IPS-NIHi11 (cell line): ENCODE results near the gene SAPCD2.

Experiments used
- DNase-seq: peaks from one replicate; pipeline ENCODE4 v3.0.0; 2012; ENCODE audit warnings: mixed read lengths, low spot score

The SAPCD2 gene

GRCh38 chr9:137107312-137107921 lies 37.1 kb upstream of the SAPCD2 start:
- no peak for DNase-seq

GRCh38 chr9:137106662-137107250 lies 36.4 kb upstream of the SAPCD2 start:
- DNase-seq = no peak

DNA sequence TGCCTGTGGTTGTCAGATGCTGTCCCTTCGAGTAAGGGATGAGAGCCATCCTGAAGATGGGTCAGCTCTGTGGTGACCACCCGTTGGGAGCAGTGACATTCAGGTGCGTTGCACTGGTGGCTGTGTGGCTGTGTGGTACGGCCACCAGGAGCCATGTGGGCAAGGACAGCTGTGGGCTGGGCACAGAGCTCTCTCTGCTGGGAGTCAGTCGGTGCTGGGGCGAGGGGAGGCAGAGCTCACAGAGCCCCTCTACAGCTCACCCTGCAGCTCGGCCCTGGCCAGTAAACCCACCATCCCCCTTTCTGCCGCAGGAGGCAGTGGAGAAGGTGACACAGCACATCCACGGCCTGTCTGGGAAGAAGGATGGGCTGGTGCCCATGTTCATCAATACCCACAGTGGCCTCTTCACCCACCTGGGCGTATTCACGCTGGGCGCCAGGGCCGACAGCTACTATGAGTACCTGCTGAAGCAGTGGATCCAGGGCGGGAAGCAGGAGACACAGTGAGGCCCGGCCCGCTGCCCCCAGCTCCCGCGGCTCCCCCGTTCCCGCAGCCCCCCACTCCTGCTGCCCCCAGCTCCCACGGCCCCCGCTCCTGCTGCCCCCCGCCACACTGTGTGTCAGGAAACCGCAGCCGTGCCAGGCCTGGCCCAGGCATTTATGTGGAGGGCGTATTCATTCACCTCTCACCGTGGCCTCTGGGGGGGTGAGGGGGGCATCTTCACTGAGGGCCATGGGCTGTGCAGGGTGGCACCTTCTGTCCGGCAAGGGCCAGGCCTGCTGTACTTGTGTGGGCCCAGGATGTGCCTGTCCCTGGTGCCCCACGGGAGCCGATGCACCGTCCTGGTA lies 35.7 kb upstream of the SAPCD2 start:
- no peak for DNase-seq

DNA sequence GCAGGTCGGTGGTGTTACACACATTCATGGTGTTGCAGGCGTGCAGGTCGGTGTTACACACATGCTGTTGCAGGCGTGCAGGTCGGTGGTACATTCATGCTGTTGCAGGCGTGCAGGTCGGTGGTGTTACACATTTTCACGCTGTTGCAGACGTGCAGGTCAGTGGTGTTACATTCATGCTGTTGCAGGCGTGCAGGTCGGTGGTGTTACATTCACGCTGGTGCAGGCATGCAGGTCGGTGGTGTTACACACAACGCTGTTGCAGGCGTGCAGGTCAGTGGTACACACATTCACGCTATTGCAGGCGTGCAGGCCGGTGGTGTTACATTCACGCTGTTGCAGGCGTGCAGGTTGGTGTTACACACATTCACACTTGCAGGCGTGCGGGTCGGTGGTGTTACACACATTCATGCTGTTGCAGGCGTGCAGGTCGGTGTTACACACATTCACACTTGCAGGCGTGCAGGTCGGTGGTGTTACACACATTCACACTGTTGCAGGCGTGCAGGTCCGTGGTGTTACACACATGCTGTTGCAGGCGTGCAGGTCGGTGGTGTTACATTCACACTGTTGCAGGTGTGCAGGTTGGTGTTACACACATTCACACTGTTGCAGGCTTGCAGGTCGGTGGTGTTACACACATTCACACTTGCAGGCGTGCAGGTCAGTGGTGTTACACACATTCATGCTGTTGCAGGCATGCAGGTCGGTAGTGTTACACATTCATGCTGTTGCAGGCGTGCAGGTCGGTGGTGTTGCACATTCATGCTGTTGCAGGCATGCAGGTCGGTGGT lies 33.0 kb upstream of the SAPCD2 start:
- no peak for DNase-seq

DNA sequence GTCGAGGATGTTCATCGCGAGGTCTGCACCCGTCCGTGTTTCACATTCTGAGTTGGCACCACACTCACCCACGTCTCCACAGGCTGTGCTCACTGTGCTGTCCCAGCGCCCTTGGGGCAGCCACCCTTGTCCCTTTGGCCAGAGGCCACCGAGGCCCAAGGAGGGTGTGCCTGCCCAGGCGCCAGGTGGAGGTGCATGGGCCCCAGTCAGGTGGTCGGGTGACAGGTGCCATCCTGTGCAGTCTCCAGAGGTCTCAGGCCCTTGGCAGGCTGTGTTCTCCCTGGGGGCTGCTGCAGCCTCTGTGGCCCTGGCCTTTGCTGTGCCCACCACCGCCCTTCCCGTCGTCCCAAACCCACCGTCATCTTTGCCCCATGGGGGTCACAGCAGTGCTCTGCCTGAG lies 28.9 kb upstream of the SAPCD2 start:
- DNase-seq = no peak

DNA sequence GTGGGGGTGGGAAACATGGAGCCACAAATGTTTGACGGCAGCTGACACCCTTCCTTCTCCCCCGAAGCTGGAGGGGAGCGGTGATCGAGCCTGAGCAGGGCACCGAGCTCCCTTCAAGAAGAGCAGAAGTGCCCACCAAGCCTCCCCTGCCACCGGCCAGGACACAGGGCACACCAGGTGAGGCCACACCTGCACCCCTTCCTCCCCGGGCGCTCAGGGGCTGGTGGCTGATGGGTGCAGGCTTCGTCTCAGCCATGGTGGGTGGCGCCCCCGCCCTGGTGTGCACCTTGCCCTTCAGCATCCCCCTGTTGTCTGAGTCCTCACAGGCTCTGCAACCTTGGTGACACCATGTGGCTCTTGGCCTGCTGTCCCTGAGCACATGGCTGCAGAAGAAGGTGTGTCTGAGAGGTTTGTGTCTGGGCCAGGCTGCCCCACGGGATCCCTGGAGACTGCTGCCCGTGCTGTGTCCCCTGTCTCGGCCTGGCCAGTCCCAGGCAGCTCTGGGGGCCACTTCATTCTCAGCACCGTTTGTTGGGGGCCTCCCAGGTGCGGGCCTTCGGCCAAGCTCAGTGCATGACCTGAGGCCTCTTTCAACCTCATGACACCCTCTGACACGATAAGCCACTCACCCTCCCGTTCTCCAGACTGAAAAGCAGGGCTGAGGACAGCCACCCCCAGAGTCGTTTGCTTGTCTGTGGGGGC lies 27.6 kb upstream of the SAPCD2 start:
- DNase-seq = no peak

GRCh38 chr9:137096785-137097546 lies 26.6 kb upstream of the SAPCD2 start:
- DNase-seq = no peak

- no peak for DNase-seq
These were observed 25.5 kb upstream of the SAPCD2 start for GRCh38 chr9:137095664-137096517.

DNA sequence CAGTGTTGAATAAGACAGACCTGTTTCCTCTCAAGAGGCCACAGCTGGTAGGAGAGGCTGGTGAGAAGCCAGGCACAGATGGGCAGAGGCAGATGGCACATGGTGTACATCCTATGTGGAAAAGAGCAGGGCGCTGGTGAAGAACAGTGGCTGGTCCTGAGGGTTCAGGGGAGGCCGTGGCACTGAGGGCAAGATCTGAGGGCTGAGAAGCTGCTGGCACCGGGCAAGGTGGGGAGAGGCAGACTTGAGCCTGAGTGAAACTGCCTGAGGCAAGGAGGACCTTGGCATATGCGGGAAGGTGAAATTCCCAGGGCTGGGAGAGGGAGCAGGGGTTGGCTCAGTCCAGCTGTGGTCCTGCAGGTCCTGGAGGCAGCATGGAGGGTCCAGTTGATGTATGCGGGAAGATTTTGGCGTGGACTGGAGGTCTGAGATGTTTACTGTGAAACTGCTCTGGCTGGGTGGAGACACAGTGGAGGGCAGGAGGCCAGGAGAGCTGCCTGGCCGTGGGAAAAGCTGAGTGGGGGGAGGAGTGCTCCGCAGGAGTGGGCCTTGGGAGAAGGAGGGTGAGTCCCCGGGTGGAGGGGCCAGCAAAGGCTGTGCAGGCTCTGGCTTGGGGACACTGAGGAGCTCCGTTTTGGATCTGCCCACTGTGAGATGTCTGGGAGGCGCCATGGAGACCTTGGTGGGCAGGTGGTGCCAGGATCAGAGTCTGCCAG lies 19.0 kb upstream of the SAPCD2 start:
- DNase-seq = no peak

- no peak for DNase-seq
These were observed 17.8 kb upstream of the SAPCD2 start for GRCh38 chr9:137088121-137088520.

- peak; percentile 34 for DNase-seq
These were observed 17.1 kb upstream of the SAPCD2 start for GRCh38 chr9:137087409-137087925.

- DNase-seq = peak; percentile 97
These were observed 16.4 kb upstream of the SAPCD2 start, which contains the start of gene MAN1B1 for GRCh38 chr9:137086531-137087408. TSS of gene MAN1B1 (plus strand) at chr9:137086985. CDS start at chr9:137087000, 15 bp downstream.

- no peak for DNase-seq
These were observed 15.7 kb upstream of the SAPCD2 start for GRCh38 chr9:137085920-137086530.

DNA sequence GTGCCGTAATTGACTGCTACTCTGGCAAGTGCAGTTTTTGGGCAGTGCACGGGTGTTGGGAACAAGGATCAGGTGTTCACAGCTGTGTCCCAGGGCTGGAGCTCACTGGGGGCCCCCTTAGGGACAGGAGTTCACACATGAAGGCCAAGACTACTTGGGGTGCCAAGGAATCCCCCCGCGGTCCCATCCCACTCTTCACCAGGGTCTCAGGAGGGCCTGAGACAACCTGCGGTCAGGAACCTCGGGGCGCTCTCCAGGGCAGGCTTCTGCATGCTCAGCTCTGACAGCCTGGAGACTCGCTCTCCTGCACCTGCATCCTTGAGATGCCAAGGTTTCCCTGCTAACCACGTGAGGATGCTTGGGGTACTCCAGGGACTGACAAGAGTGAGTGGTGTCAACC lies 14.2 kb upstream of the SAPCD2 start:
- no peak for DNase-seq

DNA sequence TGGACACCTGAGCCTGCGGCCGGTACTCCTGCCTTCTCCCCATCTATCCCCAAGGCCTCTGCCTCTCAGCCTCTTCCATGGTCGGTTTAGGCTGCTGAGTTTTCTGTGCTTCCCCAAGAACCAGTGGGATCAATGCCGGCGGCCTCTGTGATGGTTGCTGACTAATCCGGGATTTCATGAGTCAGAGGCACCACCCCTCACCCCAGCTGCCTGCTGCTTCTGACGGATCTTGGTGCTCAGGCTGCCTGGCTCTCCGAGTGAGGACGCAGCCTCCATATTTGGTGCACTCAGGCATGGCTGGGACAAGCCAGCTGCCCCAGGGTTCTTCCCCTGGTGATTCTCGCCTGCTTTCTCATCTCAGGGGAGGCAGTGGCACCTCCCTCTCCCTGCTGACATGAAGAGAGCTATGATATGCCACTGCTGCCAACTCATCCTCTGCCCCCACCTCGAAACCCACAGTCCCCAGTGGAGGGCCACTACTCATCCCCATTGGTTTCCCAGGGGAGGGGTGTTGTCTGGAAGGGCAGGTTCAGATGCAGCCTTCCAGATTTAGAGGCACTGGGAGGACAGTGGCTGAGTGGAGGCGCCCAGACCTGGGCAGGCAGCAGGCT lies 13.1 kb upstream of the SAPCD2 start:
- DNase-seq = no peak

DNA sequence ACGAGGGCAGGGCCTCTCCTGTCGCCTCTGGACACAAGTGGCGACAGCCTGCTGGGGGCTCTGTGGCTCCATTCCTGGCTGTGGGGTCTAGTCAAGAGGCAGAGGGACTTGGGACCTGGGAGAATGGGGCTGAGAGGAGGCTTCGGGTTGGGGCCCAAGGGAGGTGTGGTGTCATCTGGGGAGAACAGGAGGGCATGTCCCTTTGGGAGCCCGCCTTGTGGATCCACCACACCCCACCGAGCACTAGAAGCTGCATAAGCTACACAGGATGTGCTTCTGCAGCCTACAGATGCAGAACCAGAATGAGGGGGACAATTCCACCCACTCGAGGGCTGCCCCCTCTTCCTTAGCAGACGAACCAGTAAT lies 12.6 kb upstream of the SAPCD2 start:
- no peak for DNase-seq

GRCh38 chr9:137082222-137082924 lies 12.0 kb upstream of the SAPCD2 start:
- no peak for DNase-seq
